Measurements from ENCODE around the gene C2CD2. TPM values are rescaled to one million over a fixed set of nuclear protein-coding genes. Genes with fewer than 3 reads are reported as not detected.

Gene C2CD2
- total and polyA plus RNA-seq, 2 of the 8 experiments (the other 6 are each of a cell fraction or from before 2014, with no cell fraction given) = 10.4 to 13.0 TPM

- Histone ChIP-seq H3K18ac (ENCODE audit: extremely low read depth, low read length) (no peak overlapping the region), H4K5ac (ENCODE audit: insufficient read length, low read depth, low read length) (no peak overlapping the region), H2BK5ac (ENCODE audit: low read depth, low read length) (no peak overlapping the region), H2AFZ (ENCODE audit: low read length) (no peak overlapping the region), H4K20me1 (replicated peaks in 1 of 2; ENCODE audit: control insufficient read depth in 1 of 2, insufficient read depth in 2 of 2, low read length in 2 of 2) (peaks cover 4 to 8% of the 10 kb centered on the region in 2 experiments), H4K91ac (replicated peaks; ENCODE audit: insufficient read length, low read length) (no peak overlapping the region), H3K23me2 (ENCODE audit: low read depth, low read length) (peaks cover 11% of the 10 kb centered on the region; the same call in 1 of the 2 replicates), H3K4ac (replicated peaks; ENCODE audit: insufficient read length, low read depth, low read length) (no peak overlapping the region), H4K8ac (ENCODE audit: extremely low read depth, insufficient read depth, low read length) (no peak overlapping the region), H2AK5ac (ENCODE audit: low read depth, low read length) (no peak overlapping the region), H3K79me2 (ENCODE audit: control insufficient read depth in 1 of 2, insufficient read depth in 2 of 2, low read length in 2 of 2) (peaks cover 0 to 18% of the 10 kb centered on the region in 2 experiments; a peak in 2 of 4 replicates), H3K9ac (replicated peaks in 1 of 4; ENCODE audit: extremely low read depth in 1 of 4, low read depth in 3 of 4, low read length in 3 of 4) (no peak overlapping the region), H3K36me3 (ENCODE audit: control insufficient read depth in 2 of 4, insufficient read depth in 4 of 4, low read length in 3 of 4) (no peaks in the 10 kb centered on the region), H3K9me3 (ENCODE audit: insufficient read depth in 2 of 2, low read depth in 1 of 2, low read length in 1 of 2) (no peaks in the 10 kb centered on the region), H3K14ac (ENCODE audit: insufficient read length) (no peak overlapping the region), H2BK120ac (replicated peaks; ENCODE audit: low read depth, low read length) (no peak overlapping the region), H2BK12ac (ENCODE audit: low read depth, low read length) (0 out of 2 replicates have a peak overlapping the region, but pooled peaks have one; percentile 5), H2BK20ac (ENCODE audit: low read length) (no peak overlapping the region), H3K27ac (ENCODE audit: low read depth, low read length) (no peak overlapping the region), H3K27me3 (replicated peaks in 1 of 4; ENCODE audit: control insufficient read depth in 3 of 4, extremely low read depth in 1 of 4, insufficient read depth in 3 of 4, low read length in 3 of 4) (peaks cover 0 to 16% (median 13%) of the 10 kb centered on the region in 4 experiments; a peak in 6 of 7 replicates), H3K23ac (ENCODE audit: insufficient read length) (no peak overlapping the region), H2BK15ac (ENCODE audit: low read length) (no peak overlapping the region), H3K79me1 (ENCODE audit: low read depth, low read length) (no peaks in the 10 kb centered on the region; the same call in none of the 2 replicates), H3K4me1 (replicated peaks in 1 of 4; ENCODE audit: control insufficient read depth in 3 of 4, insufficient read depth in 4 of 4, low read length in 3 of 4) (peaks cover 0 to 24% (median 16%) of the 10 kb centered on the region in 4 experiments; a peak in 6 of 7 replicates), H3K56ac (replicated peaks; ENCODE audit: insufficient read length, low read depth, low read length) (no peak overlapping the region), H3K4me2 (ENCODE audit: insufficient read depth in 1 of 2, low read depth in 2 of 2, low read length in 2 of 2) (no peak overlapping the region), H3K4me3 (ENCODE audit: extremely low read depth in 1 of 4, insufficient read depth in 2 of 4, low read depth in 3 of 4, low read length in 4 of 4) (no peak overlapping the region)
- ChIA-PET CTCF (ENCODE audit: partially characterized antibody) (interaction anchor here (1.2 to 2.0 kb wide), 4 partner anchors 26 to 336 kb away, joined by 3 to 5 read pairs (median 4); no protein-coding TSS in a partner anchor), POLR2A (ENCODE audit: partially characterized antibody) (no interaction called here)
- FAIRE-seq (no peak), DNase-seq (ENCODE audit: low read depth in 1 of 2, low spot score in 2 of 2) (no peak)
- 89% methylated on average over 9 of the region's 11 CpGs; no CpG with 5 or more reads in 1 of the 2 experiments for WGBS, 2 experiments (ENCODE audit: extremely low coverage in 1 of 2, insufficient coverage in 1 of 2, insufficient read length in 1 of 2, insufficient replicate concordance in 2 of 2, low coverage in 1 of 2, low lambda C conversion rate in 2 of 2, missing lambda C conversion rate in 1 of 2)
- TF ChIP-seq CTCF (IDR thresholded peaks at IDR 0.05; ENCODE audit: control extremely low read depth in 1 of 3, insufficient read depth in 1 of 3, low read depth in 1 of 3, low read length in 3 of 3) (no peak), SP4 (IDR thresholded peaks at IDR 0.05; ENCODE audit: low read length) (no peak), E2F6 (IDR thresholded peaks at IDR 0.05) (no peak), CBX8 (IDR thresholded peaks at IDR 0.05; ENCODE audit: borderline replicate concordance, low read depth, low read length) (no peak), KDM4A (IDR thresholded peaks at IDR 0.05; ENCODE audit: low read depth, low read length, severe bottlenecking) (no peak), MAFK (IDR thresholded peaks at IDR 0.05; ENCODE audit: low read depth, low read length) (no peak), RNF2 (IDR thresholded peaks at IDR 0.05; ENCODE audit: borderline replicate concordance, low read depth, low read length, missing control alignments, poor library complexity, severe bottlenecking) (no peak)
- TF ChIP-seq, protein P1, sequence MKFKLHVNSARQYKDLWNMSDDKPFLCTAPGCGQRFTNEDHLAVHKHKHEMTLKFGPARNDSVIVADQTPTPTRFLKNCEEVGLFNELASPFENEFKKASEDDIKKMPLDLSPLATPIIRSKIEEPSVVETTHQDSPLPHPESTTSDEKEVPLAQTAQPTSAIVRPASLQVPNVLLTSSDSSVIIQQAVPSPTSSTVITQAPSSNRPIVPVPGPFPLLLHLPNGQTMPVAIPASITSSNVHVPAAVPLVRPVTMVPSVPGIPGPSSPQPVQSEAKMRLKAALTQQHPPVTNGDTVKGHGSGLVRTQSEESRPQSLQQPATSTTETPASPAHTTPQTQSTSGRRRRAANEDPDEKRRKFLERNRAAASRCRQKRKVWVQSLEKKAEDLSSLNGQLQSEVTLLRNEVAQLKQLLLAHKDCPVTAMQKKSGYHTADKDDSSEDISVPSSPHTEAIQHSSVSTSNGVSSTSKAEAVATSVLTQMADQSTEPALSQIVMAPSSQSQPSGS (IDR thresholded peaks at IDR 0.05; ENCODE audit: low read length) = no peak
These were observed 4.9 kb downstream of the C2CD2 start for GRCh38 chr21:41948901-41949300.
